K562 (cell line): Measurements from ENCODE around the gene HERPUD2. TPM values are rescaled to one million over a fixed set of nuclear protein-coding genes. Genes with fewer than 3 reads are reported as not detected.

Source experiments
- ATAC-seq: fragments of 200-7000 bp; cut with Tn5 transposase; 3 replicates; pipeline ENCODE4 v1.9.1; 2020; ENCODE audit warnings: moderate library complexity
- BruUV-seq: library from RNA; stranded (reverse); fragments of 400-500 nt; replicated peaks from 2 replicates; lab custom pipeline; 2021; lab: Mats Ljungman, UMichigan
- CTCF ChIA-PET: fragments of 300-600 bp; formaldehyde crosslinking; extraction: SDS; loops from one replicate; lab custom pipeline; 2021; ENCODE audit warnings: low intra/inter-chr PET ratio; lab: Yijun Ruan, JAX
- POLR2A ChIA-PET: fragments of 300-600, 350-650 bp; sonication (Branson Sonifier 250); formaldehyde crosslinking; extraction: SDS; loops from one replicate; lab custom pipeline; 2021; ENCODE audit warnings: antibody characterized with exemption, inconsistent platforms; lab: Yijun Ruan, JAX
- DNase-seq, 4 experiments: peaks; one replicate each; pipeline versions ENCODE4 v3.0.0 to v3.0.0-alpha.2; 2011 to 2018; ENCODE audit warnings: low spot score in 3 of 4, mixed read lengths in 3 of 4; ENCODE audit errors: extremely low read depth in 1 of 4
- FAIRE-seq: peaks from 2 replicates; lab custom pipeline; 2011; peaks lifted over from hg19 to GRCh38; lab: Jason Lieb, UNC
- H2AFZ ChIP-seq: 2 replicates; pipeline ENCODE4 v1.6.0; 2011; ENCODE audit warnings: low read depth, low read length, control low read depth, inconsistent platforms
- H3K27ac ChIP-seq: fragments of 200-600 bp; 3 replicates; pipeline ENCODE4 v1.8.0; 2011; ENCODE audit warnings: low read depth, mild to moderate bottlenecking, control low read depth, inconsistent platforms, low read length, moderate library complexity, mixed read lengths; ENCODE audit errors: extremely low read depth
- H3K27me3 ChIP-seq, 2 experiments: fragments of 300-600 bp in 1 of 2; 2 replicates in 1 of 2; 3 replicates in 1 of 2; pipeline versions ENCODE4 v1.6.0 to v1.8.0; 2011; ENCODE audit warnings: inconsistent platforms in 2 of 2, low read length in 2 of 2, mild to moderate bottlenecking in 1 of 2, mixed read lengths in 1 of 2, moderate library complexity in 1 of 2; ENCODE audit not compliant: control insufficient read depth in 2 of 2, insufficient read depth in 2 of 2
- H3K36me3 ChIP-seq: fragments of 300-600 bp; 3 replicates; pipeline ENCODE4 v1.8.0; 2011; ENCODE audit warnings: mild to moderate bottlenecking, low read length, inconsistent platforms; ENCODE audit not compliant: control insufficient read depth, insufficient read depth
- H3K4me1 ChIP-seq, 2 experiments: fragments of 200-600 bp in 1 of 2; replicated peaks in 1 of 2; 2 replicates in 1 of 2; 3 replicates in 1 of 2; pipeline versions ENCODE4 v1.5.1 to v1.8.0; 2011; ENCODE audit warnings: inconsistent platforms in 2 of 2, low read length in 2 of 2, mild to moderate bottlenecking in 1 of 2, mixed read lengths in 1 of 2, moderate library complexity in 1 of 2; ENCODE audit not compliant: control insufficient read depth in 2 of 2, insufficient read depth in 2 of 2
- H3K4me2 ChIP-seq: 2 replicates; pipeline ENCODE4 v1.6.1; 2011; ENCODE audit warnings: low read length, control low read depth, inconsistent platforms, mixed read lengths; ENCODE audit not compliant: insufficient read depth
- H3K4me3 ChIP-seq: fragments of 200-600 bp; sonication (generic), shearing (Covaris generic); 2 replicates; pipeline ENCODE4 v1.5.1; 2016; ENCODE audit warnings: control low read depth, inconsistent platforms
- H3K79me2 ChIP-seq: fragments of 200-600 bp; 3 replicates; pipeline ENCODE4 v1.8.0; 2011; ENCODE audit warnings: low read length, inconsistent platforms; ENCODE audit not compliant: control insufficient read depth, insufficient read depth
- H3K9ac ChIP-seq, 2 experiments: 2 replicates each; pipeline versions ENCODE4 v1.6.0 to v1.6.1; 2011; ENCODE audit warnings: low read depth in 2 of 2, low read length in 2 of 2, control low read depth in 1 of 2, inconsistent platforms in 1 of 2, mild to moderate bottlenecking in 1 of 2, mixed read lengths in 1 of 2; ENCODE audit not compliant: insufficient read depth in 1 of 2
- H3K9me1 ChIP-seq: one replicate; pipeline ENCODE4 v1.6.0; 2011; ENCODE audit warnings: inconsistent platforms, mild to moderate bottlenecking, low read length, moderate library complexity; ENCODE audit not compliant: control insufficient read depth, insufficient read depth
- H3K9me3 ChIP-seq: replicated peaks from 2 replicates; pipeline ENCODE4 v1.5.1; 2011; ENCODE audit warnings: low read depth, low read length, inconsistent platforms; ENCODE audit not compliant: control insufficient read depth, insufficient read depth
- H4K20me1 ChIP-seq: replicated peaks from 2 replicates; pipeline ENCODE4 v1.6.1; 2011; ENCODE audit warnings: low read length, inconsistent platforms, mixed read lengths; ENCODE audit not compliant: control insufficient read depth, insufficient read depth
- CREM ChIP-seq: IDR thresholded peaks from 2 replicates; pipeline ENCODE4 v1.6.1; 2014; ENCODE audit warnings: antibody characterized with exemption, low read depth
- GATAD2A ChIP-seq: fragments of 450-650 bp; IDR thresholded peaks from 2 replicates; pipeline ENCODE4 v1.6.1; 2017
- L3MBTL2 ChIP-seq: fragments of 450-650 bp; IDR thresholded peaks from 2 replicates; pipeline ENCODE4 v1.6.1; 2016; ENCODE audit warnings: mild to moderate bottlenecking, moderate library complexity
- POLR2H ChIP-seq: IDR thresholded peaks from 2 replicates; pipeline ENCODE4 v1.6.1; 2016; ENCODE audit warnings: missing genetic modification characterization, low read depth, mild to moderate bottlenecking, control low read depth, missing compliant biosample characterization, moderate library complexity
- TCFL5 ChIP-seq: fragments of 250-450 bp; sonication (Bioruptor Pico); conservative IDR thresholded peaks from 2 replicates; pipeline ENCODE4 v1.6.1; 2021; ENCODE audit warnings: mild to moderate bottlenecking, moderate library complexity, matching md5 sums
- TRIM24 ChIP-seq, 2 experiments: fragments of 450-650 bp; IDR thresholded peaks; 2 replicates each; pipeline ENCODE4 v1.6.1; 2016
- XRCC5 ChIP-seq: fragments of 200-400 bp; formaldehyde crosslinking; IDR thresholded peaks from 2 replicates; pipeline ENCODE4 v1.6.1; 2017; ENCODE audit warnings: low read depth, mild to moderate bottlenecking, low read length
- ZKSCAN3 ChIP-seq: fragments of 250-450 bp; sonication (Bioruptor Pico); IDR thresholded peaks from 2 replicates; pipeline ENCODE4 v1.4.0; 2020
- ZNF12 ChIP-seq: sonication (generic); formaldehyde crosslinking; IDR thresholded peaks from 2 replicates; pipeline ENCODE4 v1.4.0; 2020; ENCODE audit warnings: mild to moderate bottlenecking, missing genetic modification reagents
- ZNF232 ChIP-seq: sonication (generic); formaldehyde crosslinking; IDR thresholded peaks from 2 replicates; pipeline ENCODE4 v1.8.0; 2022; ENCODE audit warnings: mild to moderate bottlenecking, missing genetic modification reagents
- ZNF436 ChIP-seq: fragments of 250-450, 450-650 bp; sonication (Bioruptor Pico); formaldehyde crosslinking; IDR thresholded peaks from 2 replicates; pipeline ENCODE4 v1.7.0; 2020; ENCODE audit warnings: mild to moderate bottlenecking
- ZNF589 ChIP-seq: fragments of 200-800 bp; sonication (Bioruptor generic); IDR thresholded peaks from 2 replicates; pipeline ENCODE4 v1.6.1; 2016; ENCODE audit warnings: low read depth, missing genetic modification characterization, missing compliant biosample characterization
- ZNF77 ChIP-seq: fragments of 250-450 bp; sonication (Bioruptor Pico); IDR thresholded peaks from 2 replicates; pipeline ENCODE4 v1.5.0; 2020
- WGBS: fragments of 100-300 bp; shearing (Covaris generic); methylation state at CpG from one replicate; pipeline ENCODE4 v1.1.6; 2016; ENCODE audit warnings: low coverage, mixed read lengths; ENCODE audit not compliant: insufficient coverage; ENCODE audit errors: missing lambda C conversion rate; 5-methylcytosine and 5-hydroxymethylcytosine counted together
- in situ Hi-C: fragments of 300-500 bp; cut with MboI; formaldehyde crosslinking; loops from 4 replicates; pipeline ENCODE4 v1.15.0; 2018; ENCODE audit warnings: inconsistent platforms, mixed read lengths
- intact Hi-C: fragments of 100-400 bp; cut with micrococcal nuclease; formaldehyde crosslinking; loops from 2 replicates; pipeline ENCODE4 v1.14.2; 2022
- polyA plus RNA-seq, 8 experiments: library from polyadenylated mRNA; depleted of rRNA in 4 of 8; stranded (reverse) in 5 of 8; unstranded in 3 of 8; fragments of >200 nt; fragmentation: Nextera tagmentation in 2 of 8; fragmentation: Illumina TruSeq in 1 of 8; extraction: Ambion mirVana in 2 of 8; extraction: Trizol in 1 of 8; gene quantifications; 2 replicates each; pipeline versions ENCODE4 v1.2.1 to v1.2.3, GENCODE V29; 2011 to 2014; ENCODE audit warnings: inconsistent platforms in 1 of 8, missing spikeins in 1 of 8
- total RNA-seq, 7 experiments: library from RNA; depleted of rRNA in 6 of 7; stranded (reverse); fragments of >200 nt in 6 of 7; fragmentation: Illumina TruSeq in 2 of 7; extraction: Trizol in 2 of 7; gene quantifications; 2 replicates each; pipeline versions ENCODE4 v1.2.1 to v1.2.3, GENCODE V29; 2011 to 2021; ENCODE audit warnings: low replicate concordance in 1 of 7
- TF ChIP-seq, protein P1 (sequence below): fragments of 450-650 bp; IDR thresholded peaks from 2 replicates; pipeline ENCODE4 v1.6.1; 2014; ENCODE audit warnings: low read depth, mild to moderate bottlenecking, moderate library complexity, borderline replicate concordance
- TF ChIP-seq, protein P2 (sequence below): sonication (generic); formaldehyde crosslinking; IDR thresholded peaks from 2 replicates; pipeline ENCODE4 v1.8.0; 2022; ENCODE audit warnings: mild to moderate bottlenecking, missing genetic modification reagents
- TF ChIP-seq, protein P3 (sequence below), 2 experiments: fragments of 250-450 bp in 1 of 2; fragments of 450-650 bp in 1 of 2; sonication (Bioruptor Pico) in 1 of 2; IDR thresholded peaks; 2 replicates each; pipeline versions ENCODE4 v1.6.1 to v1.8.0; 2016 to 2021; ENCODE audit warnings: mild to moderate bottlenecking in 2 of 2, moderate library complexity in 2 of 2, missing compliant biosample characterization in 1 of 2, missing genetic modification characterization in 1 of 2
- TF ChIP-seq, protein P4 (sequence below): fragments of 250-450 bp; sonication (Bioruptor Pico); IDR thresholded peaks from 2 replicates; pipeline ENCODE4 v1.5.0; 2021

HERPUD2 gene
- total and polyA plus RNA-seq, 9 of the 15 experiments (the other 6 are each of a cell fraction or from before 2014, with no cell fraction given) = 4.1 to 28.5 (median 12.3) TPM

DNA sequence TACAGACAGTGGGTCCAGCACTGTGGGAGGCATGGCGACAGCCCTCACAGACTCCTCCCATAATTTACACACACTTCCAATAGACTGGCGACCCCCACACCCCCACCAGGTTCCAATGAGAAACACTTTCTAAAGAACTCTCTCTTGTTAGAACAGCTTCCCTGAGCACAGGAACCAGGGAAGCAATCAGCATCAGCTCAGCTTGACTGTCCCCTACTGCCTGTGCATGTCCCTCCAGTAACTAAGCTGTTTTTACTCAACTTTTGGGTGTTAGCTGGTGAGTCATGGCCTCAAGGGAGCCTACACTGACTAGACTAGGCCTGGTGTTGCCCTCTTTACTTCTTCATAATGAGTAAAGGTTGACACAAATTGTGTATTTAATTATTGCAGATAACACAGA is 32.6 kb upstream of the HERPUD2 start:
- no TSS peak for BruUV-seq
- no peak for TF ChIP-seq TCFL5 (CRISPR knock-in tag)
- no peak for TF ChIP-seq ZNF12 (CRISPR knock-in tag)
- TF ChIP-seq ZNF77 (CRISPR knock-in tag) = no peak
- TF ChIP-seq ZKSCAN3 (CRISPR knock-in tag) = no peak
- no peak for TF ChIP-seq CREM
- no peak for TF ChIP-seq ZNF589 (CRISPR knock-in tag)
- TF ChIP-seq POLR2H (tag) = no peak
- TF ChIP-seq, protein P1, sequence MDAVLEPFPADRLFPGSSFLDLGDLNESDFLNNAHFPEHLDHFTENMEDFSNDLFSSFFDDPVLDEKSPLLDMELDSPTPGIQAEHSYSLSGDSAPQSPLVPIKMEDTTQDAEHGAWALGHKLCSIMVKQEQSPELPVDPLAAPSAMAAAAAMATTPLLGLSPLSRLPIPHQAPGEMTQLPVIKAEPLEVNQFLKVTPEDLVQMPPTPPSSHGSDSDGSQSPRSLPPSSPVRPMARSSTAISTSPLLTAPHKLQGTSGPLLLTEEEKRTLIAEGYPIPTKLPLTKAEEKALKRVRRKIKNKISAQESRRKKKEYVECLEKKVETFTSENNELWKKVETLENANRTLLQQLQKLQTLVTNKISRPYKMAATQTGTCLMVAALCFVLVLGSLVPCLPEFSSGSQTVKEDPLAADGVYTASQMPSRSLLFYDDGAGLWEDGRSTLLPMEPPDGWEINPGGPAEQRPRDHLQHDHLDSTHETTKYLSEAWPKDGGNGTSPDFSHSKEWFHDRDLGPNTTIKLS = no peak
- no peak for TF ChIP-seq TRIM24 (IDR thresholded peaks at IDR 0.05)
- TF ChIP-seq L3MBTL2 = no peak
- TF ChIP-seq ZNF436 (CRISPR knock-in tag) = no peak
- TF ChIP-seq, protein P2, sequence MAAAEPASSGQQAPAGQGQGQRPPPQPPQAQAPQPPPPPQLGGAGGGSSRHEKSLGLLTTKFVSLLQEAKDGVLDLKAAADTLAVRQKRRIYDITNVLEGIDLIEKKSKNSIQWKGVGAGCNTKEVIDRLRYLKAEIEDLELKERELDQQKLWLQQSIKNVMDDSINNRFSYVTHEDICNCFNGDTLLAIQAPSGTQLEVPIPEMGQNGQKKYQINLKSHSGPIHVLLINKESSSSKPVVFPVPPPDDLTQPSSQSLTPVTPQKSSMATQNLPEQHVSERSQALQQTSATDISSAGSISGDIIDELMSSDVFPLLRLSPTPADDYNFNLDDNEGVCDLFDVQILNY (CRISPR knock-in tag) = no peak
- TF ChIP-seq, protein P3, sequence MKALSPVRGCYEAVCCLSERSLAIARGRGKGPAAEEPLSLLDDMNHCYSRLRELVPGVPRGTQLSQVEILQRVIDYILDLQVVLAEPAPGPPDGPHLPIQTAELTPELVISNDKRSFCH (CRISPR knock-in tag; IDR thresholded peaks at IDR 0.05) = no peak
- TF ChIP-seq, protein P3 (tag; IDR thresholded peaks at IDR 0.05) = no peak
- TF ChIP-seq GATAD2A = no peak
- TF ChIP-seq, protein P4, sequence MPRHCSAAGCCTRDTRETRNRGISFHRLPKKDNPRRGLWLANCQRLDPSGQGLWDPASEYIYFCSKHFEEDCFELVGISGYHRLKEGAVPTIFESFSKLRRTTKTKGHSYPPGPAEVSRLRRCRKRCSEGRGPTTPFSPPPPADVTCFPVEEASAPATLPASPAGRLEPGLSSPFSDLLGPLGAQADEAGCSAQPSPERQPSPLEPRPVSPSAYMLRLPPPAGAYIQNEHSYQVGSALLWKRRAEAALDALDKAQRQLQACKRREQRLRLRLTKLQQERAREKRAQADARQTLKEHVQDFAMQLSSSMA (CRISPR knock-in tag) = no peak
- TF ChIP-seq ZNF232 = no peak
- TF ChIP-seq XRCC5 = no peak
- ATAC-seq (peak; percentile 25; the same call in 1 of the 3 replicates), DNase-seq (no peak), FAIRE-seq (no peak)
- no peak overlapping the region for H3K4me2 ChIP-seq
- no peak overlapping the region for H3K9ac ChIP-seq
- H3K27ac ChIP-seq = no peak overlapping the region
- intact Hi-C loops (no loop called here), in situ Hi-C loops (no loop called here)
- POLR2A ChIA-PET = no interaction called here
- no peaks in the 10 kb centered on the region for H3K36me3 ChIP-seq
- 4% methylated on average over 2 of the region's 2 CpGs for WGBS
- no peak overlapping the region for H2AFZ ChIP-seq
- peaks cover 0 to 4% of the 10 kb centered on the region in 2 experiments; a peak in 1 of 5 replicates for H3K27me3 ChIP-seq
- no peak overlapping the region for H3K4me3 ChIP-seq
- H4K20me1 ChIP-seq = no peaks in the 10 kb centered on the region
- no peaks in the 10 kb centered on the region for H3K9me3 ChIP-seq
- H3K79me2 ChIP-seq = no peaks in the 10 kb centered on the region
- peaks cover 0 to 10% of the 10 kb centered on the region in 2 experiments; a peak in 3 of 5 replicates for H3K4me1 ChIP-seq
- CTCF ChIA-PET = no interaction called here
- H3K9me1 ChIP-seq = no peaks in the 10 kb centered on the region
